ENCODE measurements around the gene SPINT1.

DNA sequence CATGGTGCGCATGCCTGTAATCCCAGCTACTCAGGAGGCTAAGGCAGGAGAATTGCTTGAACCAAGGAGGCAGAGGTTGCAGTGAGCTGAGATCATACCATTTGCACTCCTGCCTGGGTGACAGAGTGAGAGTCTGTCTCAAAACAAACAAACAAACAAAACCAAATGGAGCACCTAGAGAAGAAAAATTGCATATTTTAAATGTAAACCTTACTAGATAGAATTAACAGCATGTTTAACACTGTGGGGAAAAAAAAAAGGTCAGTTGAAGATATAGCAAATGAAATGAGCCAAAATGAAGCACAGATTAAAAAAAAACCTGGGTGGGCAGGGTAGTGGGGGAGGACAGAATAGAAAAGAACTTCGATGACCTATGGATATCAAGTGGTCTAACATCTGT is 22.7 kb upstream of the SPINT1 start:
- TF ChIP-seq ZSCAN18 (tag by site-specific recombination; IDR thresholded peaks at IDR 0.05) (no peak), CTCF (tag by site-specific recombination; IDR thresholded peaks at IDR 0.05) (no peak), ZNF660 (tag by site-specific recombination; IDR thresholded peaks at IDR 0.05) (no peak), ZFP41 (tag by site-specific recombination; IDR thresholded peaks at IDR 0.05; ENCODE audit: borderline replicate concordance) (no peak), ZBTB26 (tag by site-specific recombination; optimal IDR thresholded peaks at IDR 0.05) (no peak), ZNF302 (tag by site-specific recombination; IDR thresholded peaks at IDR 0.05; ENCODE audit: low read depth) (no peak), ZNF26 (tag by site-specific recombination; IDR thresholded peaks at IDR 0.05) (no peak), ZNF121 (tag by site-specific recombination; IDR thresholded peaks at IDR 0.05) (no peak), ZNF510 (tag by site-specific recombination; IDR thresholded peaks at IDR 0.05; ENCODE audit: insufficient replicate concordance) (no peak)
- TF ChIP-seq, protein P1, sequence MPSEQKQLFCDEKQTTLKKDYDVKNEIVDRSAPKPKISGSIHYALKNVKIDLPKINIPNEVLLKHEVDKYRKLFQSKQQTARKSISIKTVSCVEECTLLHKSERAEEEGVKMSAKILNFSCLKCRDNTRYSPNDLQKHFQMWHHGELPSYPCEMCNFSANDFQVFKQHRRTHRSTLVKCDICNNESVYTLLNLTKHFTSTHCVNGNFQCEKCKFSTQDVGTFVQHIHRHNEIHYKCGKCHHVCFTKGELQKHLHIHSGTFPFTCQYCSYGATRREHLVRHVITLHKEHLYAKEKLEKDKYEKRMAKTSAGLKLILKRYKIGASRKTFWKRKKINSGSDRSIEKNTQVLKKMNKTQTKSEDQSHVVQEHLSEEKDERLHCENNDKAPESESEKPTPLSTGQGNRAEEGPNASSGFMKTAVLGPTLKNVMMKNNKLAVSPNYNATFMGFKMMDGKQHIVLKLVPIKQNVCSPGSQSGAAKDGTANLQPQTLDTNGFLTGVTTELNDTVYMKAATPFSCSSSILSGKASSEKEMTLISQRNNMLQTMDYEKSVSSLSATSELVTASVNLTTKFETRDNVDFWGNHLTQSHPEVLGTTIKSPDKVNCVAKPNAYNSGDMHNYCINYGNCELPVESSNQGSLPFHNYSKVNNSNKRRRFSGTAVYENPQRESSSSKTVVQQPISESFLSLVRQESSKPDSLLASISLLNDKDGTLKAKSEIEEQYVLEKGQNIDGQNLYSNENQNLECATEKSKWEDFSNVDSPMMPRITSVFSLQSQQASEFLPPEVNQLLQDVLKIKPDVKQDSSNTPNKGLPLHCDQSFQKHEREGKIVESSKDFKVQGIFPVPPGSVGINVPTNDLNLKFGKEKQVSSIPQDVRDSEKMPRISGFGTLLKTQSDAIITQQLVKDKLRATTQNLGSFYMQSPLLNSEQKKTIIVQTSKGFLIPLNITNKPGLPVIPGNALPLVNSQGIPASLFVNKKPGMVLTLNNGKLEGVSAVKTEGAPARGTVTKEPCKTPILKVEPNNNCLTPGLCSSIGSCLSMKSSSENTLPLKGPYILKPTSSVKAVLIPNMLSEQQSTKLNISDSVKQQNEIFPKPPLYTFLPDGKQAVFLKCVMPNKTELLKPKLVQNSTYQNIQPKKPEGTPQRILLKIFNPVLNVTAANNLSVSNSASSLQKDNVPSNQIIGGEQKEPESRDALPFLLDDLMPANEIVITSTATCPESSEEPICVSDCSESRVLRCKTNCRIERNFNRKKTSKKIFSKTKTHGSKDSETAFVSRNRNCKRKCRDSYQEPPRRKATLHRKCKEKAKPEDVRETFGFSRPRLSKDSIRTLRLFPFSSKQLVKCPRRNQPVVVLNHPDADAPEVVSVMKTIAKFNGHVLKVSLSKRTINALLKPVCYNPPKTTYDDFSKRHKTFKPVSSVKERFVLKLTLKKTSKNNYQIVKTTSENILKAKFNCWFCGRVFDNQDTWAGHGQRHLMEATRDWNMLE (tag by site-specific recombination; conservative IDR thresholded peaks at IDR 0.05; ENCODE audit: low read depth) = no peak
